Measurements from ENCODE around the gene A3GALT2. TPM values are rescaled to one million over a fixed set of nuclear protein-coding genes. Genes with fewer than 3 reads are reported as not detected.

The A3GALT2 gene
- total RNA-seq, 1 donor from 2014 or later, result 0.29 TPM

- H3K4me1 Mint-ChIP-seq (ENCODE audit: low read depth), result peaks cover 5% of the 10 kb centered on the region
- DNase-seq (ENCODE audit: low spot score, unreplicated experiment), result no peak
- H3K27me3 Mint-ChIP-seq, result no peaks in the 10 kb centered on the region
- no peak overlapping the region for H3K27ac Mint-ChIP-seq
- H3K9me3 Mint-ChIP-seq (ENCODE audit: low read depth), result no peaks in the 10 kb centered on the region
- H3K4me3 Mint-ChIP-seq (ENCODE audit: low read depth), result no peak overlapping the region
- H3K36me3 Mint-ChIP-seq (ENCODE audit: insufficient read depth), result peaks cover 9% of the 10 kb centered on the region
- no peak for TF ChIP-seq CTCF (IDR thresholded peaks at IDR 0.05; ENCODE audit: unreplicated experiment)
Measured at GRCh38 chr1:33272930-33273329, 48.0 kb downstream of the A3GALT2 start.

- peaks cover 9% of the 10 kb centered on the region for H3K36me3 Mint-ChIP-seq (ENCODE audit: insufficient read depth)
- H3K4me1 Mint-ChIP-seq (ENCODE audit: low read depth), result peaks cover 8% of the 10 kb centered on the region
Measured at GRCh38 chr1:33272509-33272908, 48.4 kb downstream of the A3GALT2 start.

GRCh38 chr1:33271666-33272505 is 49.0 kb downstream of the A3GALT2 start:
- Mint-ChIP-seq H3K9me3 (ENCODE audit: low read depth) (no peaks in the 10 kb centered on the region), H3K4me1 (ENCODE audit: low read depth) (peaks cover 9% of the 10 kb centered on the region), H3K27me3 (no peaks in the 10 kb centered on the region), H3K4me3 (ENCODE audit: low read depth) (no peak overlapping the region), H3K36me3 (ENCODE audit: insufficient read depth) (peaks cover 5% of the 10 kb centered on the region), H3K27ac (peak overlapping the region; percentile 76)
- TF ChIP-seq CTCF (IDR thresholded peaks at IDR 0.05; ENCODE audit: unreplicated experiment), result no peak
- DNase-seq (ENCODE audit: low spot score, unreplicated experiment), result no peak

More at GRCh38 chr1:33272509-33272908, 48.4 kb downstream of the A3GALT2 start:
- no peaks in the 10 kb centered on the region for H3K27me3 Mint-ChIP-seq
- peak overlapping the region; percentile 76 for H3K27ac Mint-ChIP-seq
- no peak for DNase-seq (ENCODE audit: low spot score, unreplicated experiment)
- H3K9me3 Mint-ChIP-seq (ENCODE audit: low read depth), result no peaks in the 10 kb centered on the region
- no peak for TF ChIP-seq CTCF (IDR thresholded peaks at IDR 0.05; ENCODE audit: unreplicated experiment)
- H3K4me3 Mint-ChIP-seq (ENCODE audit: low read depth), result no peak overlapping the region

GRCh38 chr1:33270808-33271465 is 50.0 kb downstream of the A3GALT2 start:
- Mint-ChIP-seq H3K27me3 (no peaks in the 10 kb centered on the region), H3K9me3 (ENCODE audit: low read depth) (no peaks in the 10 kb centered on the region), H3K4me3 (ENCODE audit: low read depth) (no peak overlapping the region), H3K4me1 (ENCODE audit: low read depth) (peaks cover 9% of the 10 kb centered on the region), H3K27ac (peak overlapping the region; percentile 76), H3K36me3 (ENCODE audit: insufficient read depth) (peaks cover 3% of the 10 kb centered on the region)
- no peak for DNase-seq (ENCODE audit: low spot score, unreplicated experiment)
- no peak for TF ChIP-seq CTCF (IDR thresholded peaks at IDR 0.05; ENCODE audit: unreplicated experiment)

- TF ChIP-seq CTCF (IDR thresholded peaks at IDR 0.05; ENCODE audit: unreplicated experiment), result no peak
- DNase-seq (ENCODE audit: low spot score, unreplicated experiment), result no peak
- H3K4me3 Mint-ChIP-seq (ENCODE audit: low read depth), result no peak overlapping the region
- peaks cover 3% of the 10 kb centered on the region for H3K36me3 Mint-ChIP-seq (ENCODE audit: insufficient read depth)
- H3K4me1 Mint-ChIP-seq (ENCODE audit: low read depth), result peaks cover 9% of the 10 kb centered on the region
- no peak overlapping the region for H3K27ac Mint-ChIP-seq
- H3K9me3 Mint-ChIP-seq (ENCODE audit: low read depth), result no peaks in the 10 kb centered on the region
- no peaks in the 10 kb centered on the region for H3K27me3 Mint-ChIP-seq
Measured at GRCh38 chr1:33270379-33270778, 50.5 kb downstream of the A3GALT2 start.
